NCI-H446 (cell line): Measurements from ENCODE around the gene PIN1.
"Not testable (repeated sequence)": the region's sequence is repeated elsewhere in the genome, so short reads cannot be mapped to it uniquely, and the experiment has no call there.

ENCODE experiments used
- DNase-seq, 2 experiments: peaks; one replicate each; lab custom pipeline; 2025; lab: John Stamatoyannopoulos, UW

PIN1 gene

GRCh38 chr19:9834726-9835506 is at the start of gene PIN1:
PIN1 (plus strand) TSS chr19:9835318; CDS start chr19:9835345, 27 bp downstream.
- peak; percentile 98 to 99 for DNase-seq

- DNase-seq: peak; percentile 59 to 93
Measured at GRCh38 chr19:9785367-9786331, 49.5 kb upstream of the PIN1 start.

GRCh38 chr19:9786342-9786741 is 48.8 kb upstream of the PIN1 start:
- DNase-seq: no peak

- no peak for DNase-seq
Measured at GRCh38 chr19:9786819-9787218, 48.3 kb upstream of the PIN1 start.

GRCh38 chr19:9788604-9789003 is 46.5 kb upstream of the PIN1 start:
- DNase-seq: not testable (repeated sequence)

- DNase-seq: no peak
Measured at GRCh38 chr19:9789066-9789465, 46.1 kb upstream of the PIN1 start.

- not testable (repeated sequence) for DNase-seq
Measured at GRCh38 chr19:9789579-9789978, 45.5 kb upstream of the PIN1 start.

GRCh38 chr19:9791073-9791367 is 44.1 kb upstream of the PIN1 start:
- not testable (repeated sequence) for DNase-seq

GRCh38 chr19:9791552-9792205 is 43.4 kb upstream of the PIN1 start:
- DNase-seq: peak; percentile 96 to 98

GRCh38 chr19:9792206-9793070 is 42.7 kb upstream of the PIN1 start:
- DNase-seq: peak; percentile 96 to 98

- DNase-seq: peak; percentile 50 to 59
Measured at GRCh38 chr19:9793071-9793591, 42.0 kb upstream of the PIN1 start.

- peak; percentile 87 to 89 for DNase-seq
Measured at GRCh38 chr19:9796113-9796773, 38.9 kb upstream of the PIN1 start.

GRCh38 chr19:9797871-9798270 is 37.2 kb upstream of the PIN1 start:
- no peak for DNase-seq

GRCh38 chr19:9799162-9799561 is 36.0 kb upstream of the PIN1 start:
- no peak for DNase-seq

- no peak for DNase-seq
Measured at GRCh38 chr19:9801976-9802375, 33.1 kb upstream of the PIN1 start.

- no peak for DNase-seq
Measured at GRCh38 chr19:9806803-9807202, 28.3 kb upstream of the PIN1 start.

GRCh38 chr19:9808855-9809824 is 26.0 kb upstream of the PIN1 start:
- no peak for DNase-seq

- DNase-seq: no peak
Measured at GRCh38 chr19:9811139-9811538, 24.0 kb upstream of the PIN1 start.

GRCh38 chr19:9818175-9818733 is 16.9 kb upstream of the PIN1 start:
- no peak for DNase-seq
